Measurements from ENCODE around the gene TCEAL7.

TCEAL7 gene

DNA sequence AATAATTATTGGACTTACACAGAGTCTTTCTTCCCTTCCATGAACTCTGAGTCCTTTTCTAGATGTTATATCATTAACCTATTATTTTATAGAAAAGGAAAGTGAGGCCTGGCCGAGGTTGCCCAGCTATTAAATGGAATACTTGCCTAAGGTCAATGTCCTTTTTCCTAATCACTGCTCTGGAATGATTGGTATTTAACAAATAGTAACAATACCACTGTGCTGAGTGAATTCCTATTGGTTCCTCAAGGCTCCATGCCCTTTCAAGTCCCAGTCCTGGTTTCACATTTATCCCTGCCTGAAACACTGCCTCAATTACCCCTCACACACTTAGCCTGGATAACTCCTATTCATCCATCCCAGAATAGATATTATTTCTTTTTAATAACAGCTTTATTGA, 32.4 kb downstream of the TCEAL7 start:
- H3K36me3 ChIP-seq (ENCODE audit: control insufficient read depth in 5 of 5, insufficient read depth in 5 of 5, low read length in 5 of 5): no peaks in the 10 kb centered on the region
- no peaks in the 10 kb centered on the region for H3K4me1 ChIP-seq (ENCODE audit: control insufficient read depth in 5 of 5, insufficient read depth in 5 of 5, low read length in 5 of 5)
- no peak overlapping the region for H3K4me3 ChIP-seq (ENCODE audit: low read depth in 1 of 5, low read length in 5 of 5)
- H3K9me3 ChIP-seq (ENCODE audit: control insufficient read depth in 5 of 5, low read length in 5 of 5): no peaks in the 10 kb centered on the region
- peaks cover 0 to 2% (median under 1%) of the 10 kb centered on the region in 5 donors for H3K27me3 ChIP-seq (ENCODE audit: control insufficient read depth in 5 of 5, insufficient read depth in 4 of 5, low read length in 5 of 5)
- no peak overlapping the region for H3K9ac ChIP-seq (ENCODE audit: low read length in 5 of 5)
- no peak overlapping the region for H3K27ac ChIP-seq (ENCODE audit: low read depth, low read length)

DNA sequence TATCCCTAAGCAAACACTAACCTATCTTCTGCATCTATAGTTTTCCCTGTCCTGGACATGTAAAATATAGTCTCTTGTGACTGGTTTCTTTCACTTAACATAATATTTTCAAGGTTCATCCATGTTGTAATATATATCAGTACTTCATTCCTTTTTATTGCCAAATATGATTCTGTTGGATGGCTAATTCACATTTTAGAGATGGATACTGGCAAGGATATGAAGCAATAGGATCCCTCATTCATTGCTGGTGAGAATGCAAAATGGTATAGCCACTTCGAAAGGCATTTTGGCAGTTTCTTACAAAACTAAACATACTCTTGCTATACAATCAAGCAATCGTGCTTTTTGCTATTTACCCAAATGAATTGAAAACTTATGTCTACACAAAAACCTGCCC, 33.0 kb downstream of the TCEAL7 start:
- H3K9ac ChIP-seq (ENCODE audit: low read length in 5 of 5): no peak overlapping the region

DNA sequence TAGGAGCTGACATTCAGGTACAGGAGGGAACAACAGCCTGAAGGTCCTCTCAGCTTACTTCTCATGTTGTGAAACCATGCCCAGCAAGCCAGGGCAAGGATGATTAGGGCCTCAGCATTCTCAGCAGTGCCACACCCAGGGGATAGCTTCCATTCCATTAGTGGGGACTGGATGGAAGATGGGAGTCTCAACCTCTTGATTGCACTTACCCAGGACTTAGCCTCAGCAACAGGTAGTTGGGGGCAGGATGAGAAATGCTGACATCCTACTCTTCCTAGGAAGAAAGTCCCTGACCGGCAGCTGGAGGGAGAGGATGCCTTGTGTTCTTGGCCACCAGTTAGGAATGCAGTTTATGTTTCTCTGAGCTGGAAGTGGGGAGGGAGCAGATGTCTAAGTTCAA, 37.5 kb downstream of the TCEAL7 start:
- no peaks in the 10 kb centered on the region for H3K4me1 ChIP-seq (ENCODE audit: control insufficient read depth in 5 of 5, insufficient read depth in 5 of 5, low read length in 5 of 5)
- no peak overlapping the region for H3K9ac ChIP-seq (ENCODE audit: low read length in 5 of 5)
- H3K27ac ChIP-seq (ENCODE audit: low read depth, low read length): no peak overlapping the region
- H3K36me3 ChIP-seq (ENCODE audit: control insufficient read depth in 5 of 5, insufficient read depth in 5 of 5, low read length in 5 of 5): no peaks in the 10 kb centered on the region
- peaks cover 0 to 4% (median 2%) of the 10 kb centered on the region in 5 donors for H3K27me3 ChIP-seq (ENCODE audit: control insufficient read depth in 5 of 5, insufficient read depth in 4 of 5, low read length in 5 of 5)
- no peaks in the 10 kb centered on the region for H3K9me3 ChIP-seq (ENCODE audit: control insufficient read depth in 5 of 5, low read length in 5 of 5)
- no peak overlapping the region for H3K4me3 ChIP-seq (ENCODE audit: low read depth in 1 of 5, low read length in 5 of 5)

More for the DNA sequence above, 33.0 kb downstream of the TCEAL7 start:
- no peak overlapping the region for H3K27ac ChIP-seq (ENCODE audit: low read depth, low read length)
- H3K36me3 ChIP-seq (ENCODE audit: control insufficient read depth in 5 of 5, insufficient read depth in 5 of 5, low read length in 5 of 5): no peaks in the 10 kb centered on the region
- H3K4me3 ChIP-seq (ENCODE audit: low read depth in 1 of 5, low read length in 5 of 5): no peak overlapping the region
- H3K9me3 ChIP-seq (ENCODE audit: control insufficient read depth in 5 of 5, low read length in 5 of 5): no peaks in the 10 kb centered on the region
- H3K4me1 ChIP-seq (ENCODE audit: control insufficient read depth in 5 of 5, insufficient read depth in 5 of 5, low read length in 5 of 5): no peaks in the 10 kb centered on the region
- peaks cover 0 to 4% (median 2%) of the 10 kb centered on the region in 5 donors for H3K27me3 ChIP-seq (ENCODE audit: control insufficient read depth in 5 of 5, insufficient read depth in 4 of 5, low read length in 5 of 5)

DNA sequence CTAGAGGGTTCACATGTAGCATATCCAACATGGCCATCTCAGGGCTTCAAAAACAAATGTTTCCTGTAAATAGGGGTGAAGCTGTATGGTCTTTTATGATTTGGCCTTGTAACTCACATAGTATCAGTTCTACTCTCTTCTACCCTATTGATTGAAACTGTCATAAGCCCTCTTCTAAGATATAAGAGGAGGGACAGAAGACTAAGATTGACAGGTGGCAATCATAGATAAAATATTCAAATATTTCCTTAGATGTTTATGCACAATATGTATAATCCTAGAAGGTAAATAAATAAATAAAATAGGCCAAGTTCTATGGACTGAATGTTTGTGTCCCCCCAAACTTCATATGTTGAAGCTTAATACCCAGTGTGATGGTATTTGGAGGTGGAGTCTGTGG, 39.4 kb downstream of the TCEAL7 start:
- Histone ChIP-seq H3K4me1 (ENCODE audit: control insufficient read depth in 5 of 5, insufficient read depth in 5 of 5, low read length in 5 of 5) (no peaks in the 10 kb centered on the region), H3K27ac (ENCODE audit: low read depth, low read length) (no peak overlapping the region), H3K27me3 (ENCODE audit: control insufficient read depth in 5 of 5, insufficient read depth in 4 of 5, low read length in 5 of 5) (peaks cover 0 to 4% (median 2%) of the 10 kb centered on the region in 5 donors), H3K9me3 (ENCODE audit: control insufficient read depth in 5 of 5, low read length in 5 of 5) (no peaks in the 10 kb centered on the region), H3K4me3 (ENCODE audit: low read depth in 1 of 5, low read length in 5 of 5) (no peak overlapping the region), H3K9ac (ENCODE audit: low read length in 5 of 5) (no peak overlapping the region), H3K36me3 (ENCODE audit: control insufficient read depth in 5 of 5, insufficient read depth in 5 of 5, low read length in 5 of 5) (no peaks in the 10 kb centered on the region)

DNA sequence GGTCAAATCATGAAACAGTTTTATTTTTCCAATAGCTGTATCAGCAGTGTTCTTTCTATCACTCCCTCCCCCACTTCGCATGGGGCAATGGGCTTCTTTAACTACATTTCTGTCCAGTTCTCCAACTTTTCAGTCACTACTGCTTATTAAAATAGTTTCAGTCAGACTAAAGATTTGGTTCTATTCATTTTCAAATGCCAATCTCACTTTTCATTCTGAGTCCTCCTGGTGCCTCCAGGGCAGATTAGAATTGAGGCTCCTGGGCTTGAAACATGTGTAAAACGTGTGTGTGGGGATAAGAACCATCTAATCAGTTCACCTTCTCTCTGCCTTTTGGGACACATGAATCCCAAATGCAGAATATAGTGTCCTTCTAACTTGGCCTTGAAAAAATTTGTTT, 42.8 kb downstream of the TCEAL7 start:
- Histone ChIP-seq H3K9ac (ENCODE audit: low read length in 5 of 5) (no peak overlapping the region), H3K27me3 (ENCODE audit: control insufficient read depth in 5 of 5, insufficient read depth in 4 of 5, low read length in 5 of 5) (peaks cover 0 to 5% (median 0%) of the 10 kb centered on the region in 5 donors), H3K9me3 (ENCODE audit: control insufficient read depth in 5 of 5, low read length in 5 of 5) (no peaks in the 10 kb centered on the region), H3K27ac (ENCODE audit: low read depth, low read length) (no peak overlapping the region), H3K36me3 (ENCODE audit: control insufficient read depth in 5 of 5, insufficient read depth in 5 of 5, low read length in 5 of 5) (no peaks in the 10 kb centered on the region), H3K4me1 (ENCODE audit: control insufficient read depth in 5 of 5, insufficient read depth in 5 of 5, low read length in 5 of 5) (peaks cover 0 to 7% (median 3%) of the 10 kb centered on the region in 5 donors), H3K4me3 (ENCODE audit: low read depth in 1 of 5, low read length in 5 of 5) (no peak overlapping the region)

DNA sequence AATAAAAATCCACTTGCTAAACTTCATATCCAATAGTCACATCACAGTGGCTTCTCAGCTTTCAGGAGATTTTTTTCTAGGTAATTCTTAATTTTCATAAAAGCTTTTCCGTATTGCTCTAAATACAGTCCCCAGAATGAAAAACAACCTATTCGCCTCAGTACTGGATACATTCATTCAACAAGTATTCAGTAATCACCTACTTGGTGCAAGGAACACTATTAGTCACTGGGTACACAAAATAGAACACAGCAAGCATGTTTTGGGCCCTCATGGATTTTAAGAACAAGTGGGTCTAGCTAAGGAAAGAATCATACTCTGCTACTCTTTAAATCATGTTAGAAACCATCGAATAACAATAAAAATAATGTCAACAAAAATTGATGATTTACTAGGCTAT, 43.5 kb downstream of the TCEAL7 start:
- Histone ChIP-seq H3K9ac (ENCODE audit: low read length in 5 of 5) (no peak overlapping the region), H3K9me3 (ENCODE audit: control insufficient read depth in 5 of 5, low read length in 5 of 5) (no peaks in the 10 kb centered on the region), H3K27ac (ENCODE audit: low read depth, low read length) (no peak overlapping the region), H3K27me3 (ENCODE audit: control insufficient read depth in 5 of 5, insufficient read depth in 4 of 5, low read length in 5 of 5) (peaks cover 0 to 5% (median 0%) of the 10 kb centered on the region in 5 donors), H3K4me3 (ENCODE audit: low read depth in 1 of 5, low read length in 5 of 5) (no peak overlapping the region), H3K4me1 (ENCODE audit: control insufficient read depth in 5 of 5, insufficient read depth in 5 of 5, low read length in 5 of 5) (peaks cover 0 to 7% (median 3%) of the 10 kb centered on the region in 5 donors), H3K36me3 (ENCODE audit: control insufficient read depth in 5 of 5, insufficient read depth in 5 of 5, low read length in 5 of 5) (no peaks in the 10 kb centered on the region)

DNA sequence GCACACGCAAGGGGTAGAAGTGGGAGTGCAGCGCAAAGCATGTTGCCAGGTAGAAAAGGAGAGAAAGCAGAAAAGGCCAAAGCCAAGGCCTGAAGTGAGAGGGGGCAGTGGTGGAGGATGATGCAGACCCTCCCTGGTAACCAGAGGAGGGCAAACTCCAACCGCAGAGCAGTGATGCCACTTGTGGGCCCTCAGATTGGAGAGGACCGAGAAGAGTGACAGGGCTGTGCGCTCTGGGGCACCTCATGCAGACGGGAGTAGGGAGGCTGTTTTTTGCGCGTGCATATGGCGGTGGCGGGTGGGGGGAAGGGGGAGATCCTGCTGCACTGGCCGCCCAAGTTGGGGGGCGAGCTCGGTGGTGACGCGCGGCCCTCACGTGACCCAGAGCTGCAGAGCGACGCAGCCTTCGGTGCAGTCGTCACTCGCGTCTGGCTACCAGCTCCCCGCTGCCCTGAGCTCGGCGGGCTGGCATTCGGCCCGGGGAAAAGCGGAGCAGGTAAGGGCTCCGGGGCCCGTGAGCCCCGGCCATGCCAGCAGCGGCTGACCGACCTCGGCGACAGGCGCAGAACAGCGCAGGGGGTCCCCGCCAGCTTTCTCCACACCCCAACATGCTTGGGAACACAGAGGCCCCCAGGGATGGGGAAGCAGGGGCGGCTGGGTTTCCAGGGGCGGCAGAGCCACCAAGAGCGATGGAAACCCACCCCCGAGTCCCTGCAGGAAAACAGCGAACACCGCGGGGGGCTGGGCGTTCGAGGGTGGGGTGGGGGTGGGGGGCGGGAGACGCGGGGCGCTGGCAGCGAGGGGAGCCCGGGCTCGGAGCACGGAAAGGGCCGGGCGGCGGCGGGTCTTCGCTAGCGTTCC, 46.3 kb downstream of the TCEAL7 start, which contains the start of gene BEX3:
TSS of gene BEX3 (plus strand) at position 421 of the 861 bp plus-strand sequence. CDS start 984 bp downstream, outside the sequence.
- H3K36me3 ChIP-seq (ENCODE audit: control insufficient read depth in 5 of 5, insufficient read depth in 5 of 5, low read length in 5 of 5): no peaks in the 10 kb centered on the region
- no peak within 1 kb of the TSS for H3K27ac ChIP-seq (ENCODE audit: low read depth, low read length)
- peaks cover 0 to 7% (median 0%) of the 10 kb centered on the region in 5 donors for H3K27me3 ChIP-seq (ENCODE audit: control insufficient read depth in 5 of 5, insufficient read depth in 4 of 5, low read length in 5 of 5)
- peak within 1 kb of the TSS in 3 of 5 donors; percentile 6 to 66 (median 37) for H3K9ac ChIP-seq (ENCODE audit: low read length in 5 of 5)
- H3K4me3 ChIP-seq (ENCODE audit: low read depth in 1 of 5, low read length in 5 of 5): peak within 1 kb of the TSS; percentile 66 to 76 (median 72)
- peaks cover 0 to 7% (median 3%) of the 10 kb centered on the region in 5 donors for H3K4me1 ChIP-seq (ENCODE audit: control insufficient read depth in 5 of 5, insufficient read depth in 5 of 5, low read length in 5 of 5)
- no peaks in the 10 kb centered on the region for H3K9me3 ChIP-seq (ENCODE audit: control insufficient read depth in 5 of 5, low read length in 5 of 5)

DNA sequence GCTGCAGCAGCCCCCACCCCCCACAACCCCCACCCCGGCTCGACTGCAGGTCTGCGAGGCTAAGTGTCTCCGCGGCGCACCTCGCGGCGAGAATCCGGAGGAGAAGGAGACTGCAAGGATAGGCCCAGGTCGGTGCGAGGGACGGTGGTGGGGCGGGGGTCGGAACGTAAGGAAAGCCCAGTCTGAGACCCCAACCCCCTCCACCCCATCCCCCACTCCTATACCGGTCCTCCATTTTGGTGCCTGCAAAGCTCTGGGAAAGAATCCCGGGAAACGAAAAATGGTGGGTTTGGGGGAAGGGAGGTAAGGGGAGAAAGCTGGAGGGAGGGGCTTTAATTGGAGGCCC, 46.9 kb downstream of the TCEAL7 start:
- H3K36me3 ChIP-seq (ENCODE audit: control insufficient read depth in 5 of 5, insufficient read depth in 5 of 5, low read length in 5 of 5): no peaks in the 10 kb centered on the region
- H3K27ac ChIP-seq (ENCODE audit: low read depth, low read length): no peak overlapping the region
- no peaks in the 10 kb centered on the region for H3K9me3 ChIP-seq (ENCODE audit: control insufficient read depth in 5 of 5, low read length in 5 of 5)
- peak overlapping the region; percentile 56 to 72 (median 63) for H3K4me3 ChIP-seq (ENCODE audit: low read depth in 1 of 5, low read length in 5 of 5)
- H3K27me3 ChIP-seq (ENCODE audit: control insufficient read depth in 5 of 5, insufficient read depth in 4 of 5, low read length in 5 of 5): peaks cover 0 to 7% (median 0%) of the 10 kb centered on the region in 5 donors
- peak overlapping the region in 1 of 5 donors; percentile 35 for H3K9ac ChIP-seq (ENCODE audit: low read length in 5 of 5)
- peaks cover 0 to 7% (median 3%) of the 10 kb centered on the region in 5 donors for H3K4me1 ChIP-seq (ENCODE audit: control insufficient read depth in 5 of 5, insufficient read depth in 5 of 5, low read length in 5 of 5)

DNA sequence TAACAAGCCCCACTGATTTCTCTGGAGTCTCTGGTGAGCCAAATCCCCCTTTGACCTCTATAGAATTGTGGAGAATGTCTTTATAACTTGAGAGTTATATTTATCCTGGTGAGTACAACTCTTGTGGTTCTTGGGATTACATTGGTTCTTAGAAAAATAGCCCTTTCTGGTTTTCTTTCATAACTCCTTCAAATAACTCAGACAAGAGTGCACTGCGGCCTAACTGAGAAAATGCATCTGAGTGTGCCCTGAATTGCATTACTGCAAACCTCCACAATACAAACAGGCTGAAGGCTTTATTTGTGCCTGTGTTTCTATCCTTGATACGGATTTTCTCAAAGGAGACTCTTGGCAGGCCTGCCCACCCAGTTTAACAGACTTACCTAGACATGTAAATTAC, 49.0 kb downstream of the TCEAL7 start:
- Histone ChIP-seq H3K9ac (ENCODE audit: low read length in 5 of 5) (no peak overlapping the region), H3K4me1 (ENCODE audit: control insufficient read depth in 5 of 5, insufficient read depth in 5 of 5, low read length in 5 of 5) (peaks cover 0 to 7% (median 3%) of the 10 kb centered on the region in 5 donors), H3K36me3 (ENCODE audit: control insufficient read depth in 5 of 5, insufficient read depth in 5 of 5, low read length in 5 of 5) (no peaks in the 10 kb centered on the region), H3K4me3 (ENCODE audit: low read depth in 1 of 5, low read length in 5 of 5) (no peak overlapping the region), H3K27me3 (ENCODE audit: control insufficient read depth in 5 of 5, insufficient read depth in 4 of 5, low read length in 5 of 5) (peaks cover 0 to 7% (median 0%) of the 10 kb centered on the region in 5 donors), H3K27ac (ENCODE audit: low read depth, low read length) (no peak overlapping the region), H3K9me3 (ENCODE audit: control insufficient read depth in 5 of 5, low read length in 5 of 5) (no peaks in the 10 kb centered on the region)

Measured in subcutaneous abdominal adipose tissue (tissue), 5 donors.